Stimulated activated CD4-positive, alpha-beta T cell treated with anti-CD3 and anti-CD28 coated beads, Interleukin-1b, Interleukin-23, amount 100 ng/mL, for 4 hours (primary cell): ENCODE results near the gene STIM2.
"Not testable (repeated sequence)": the region's sequence is repeated elsewhere in the genome, so short reads cannot be mapped to it uniquely, and the experiment has no call there.

Source experiments
- DNase-seq, 2 donors: peaks; one replicate each; pipeline ENCODE4 v3.0.0-alpha.2; 2020; ENCODE audit warnings: low read depth in 2 of 2

STIM2 gene

GRCh38 chr4:27001398-27002164 lies 140.9 kb downstream of the STIM2 start:
- DNase-seq = no peak

- DNase-seq = no peak
These were observed 143.0 kb downstream of the STIM2 start for GRCh38 chr4:27003642-27004113.

GRCh38 chr4:27005501-27005900 lies 144.9 kb downstream of the STIM2 start:
- DNase-seq = no peak

- DNase-seq = no peak
These were observed 145.4 kb downstream of the STIM2 start for GRCh38 chr4:27005905-27006590.

DNA sequence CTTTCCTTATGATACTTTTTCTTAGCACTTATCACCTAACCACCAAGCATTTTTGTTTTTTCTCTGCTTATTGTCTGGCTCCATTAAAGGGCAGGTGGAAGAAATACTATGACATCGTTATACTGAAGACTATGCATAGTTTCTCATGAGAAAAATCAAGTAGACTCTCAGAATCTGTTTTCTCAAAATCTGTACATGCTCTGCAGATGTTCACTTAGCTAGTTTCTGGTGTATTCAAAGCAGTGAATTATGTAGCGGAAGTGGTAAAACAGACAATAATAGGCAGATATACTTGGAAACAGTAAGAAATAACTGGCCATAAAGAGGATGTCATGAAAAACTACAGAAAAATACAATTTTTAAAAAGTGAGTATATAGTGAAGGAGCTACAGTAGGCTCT lies 146.0 kb downstream of the STIM2 start:
- no peak for DNase-seq

GRCh38 chr4:27007507-27007906 lies 146.9 kb downstream of the STIM2 start:
- no peak for DNase-seq

- no peak for DNase-seq
These were observed 148.0 kb downstream of the STIM2 start for GRCh38 chr4:27008679-27009078.

DNA sequence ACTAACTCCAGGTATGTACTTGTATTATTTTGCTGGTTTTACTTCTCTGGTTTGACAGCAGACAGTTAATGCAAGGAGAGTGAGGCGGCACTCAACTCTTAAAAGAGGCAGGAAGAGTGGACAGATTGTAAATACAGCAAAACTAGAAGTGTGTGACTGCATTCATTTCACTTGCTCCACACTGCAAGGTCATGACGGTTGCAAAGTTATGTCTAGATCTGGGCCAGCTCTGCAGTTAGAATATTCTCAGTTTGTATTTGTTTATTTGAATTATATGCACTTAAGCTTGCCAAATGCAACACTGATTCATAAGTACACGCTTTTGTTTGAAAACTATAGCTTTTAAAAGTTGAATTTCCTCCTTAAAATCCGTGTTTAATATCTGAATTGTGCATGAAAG lies 148.9 kb downstream of the STIM2 start:
- DNase-seq = no peak

GRCh38 chr4:27010334-27010940 lies 149.8 kb downstream of the STIM2 start:
- peak; percentile 44 to 47 for DNase-seq

DNA sequence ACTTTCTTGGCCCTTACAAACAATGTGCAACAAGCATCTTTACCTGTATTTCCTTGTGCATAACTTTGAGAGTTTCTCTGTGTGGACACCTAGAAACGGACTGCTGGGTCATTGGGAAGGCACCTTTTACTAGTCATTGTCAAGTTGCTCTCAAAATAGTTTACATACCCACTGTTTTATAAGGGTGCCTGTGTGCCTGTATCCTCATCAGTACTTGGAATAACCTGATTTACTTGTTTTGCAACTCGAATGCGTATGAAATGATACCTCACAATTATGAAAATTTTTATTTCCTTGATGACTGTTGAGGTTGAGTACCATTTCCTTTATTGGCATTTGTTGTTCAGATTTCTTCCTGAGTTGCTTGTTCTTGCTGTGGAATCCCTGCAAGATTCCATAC lies 150.8 kb downstream of the STIM2 start:
- no peak for DNase-seq

DNA sequence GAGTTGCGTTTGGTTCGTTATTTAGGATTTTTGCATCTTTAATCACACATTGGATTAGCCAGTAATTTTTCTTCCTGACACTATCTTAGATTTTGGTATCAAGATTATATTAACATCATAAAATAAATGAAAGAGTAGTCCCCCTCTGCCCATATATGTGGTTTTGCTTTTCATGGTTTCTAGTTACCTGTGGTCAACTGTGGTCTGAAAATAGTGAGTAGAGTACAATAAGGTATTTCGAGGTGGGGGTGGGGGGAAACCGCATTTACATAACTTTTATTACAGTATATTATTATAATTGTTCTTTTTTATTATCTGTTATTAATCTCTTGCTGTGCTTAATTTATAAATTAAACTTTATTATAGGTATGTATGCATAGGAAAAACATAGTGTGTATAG lies 152.4 kb downstream of the STIM2 start:
- DNase-seq = no peak

GRCh38 chr4:27016551-27016950 lies 155.9 kb downstream of the STIM2 start:
- DNase-seq = no peak

DNA sequence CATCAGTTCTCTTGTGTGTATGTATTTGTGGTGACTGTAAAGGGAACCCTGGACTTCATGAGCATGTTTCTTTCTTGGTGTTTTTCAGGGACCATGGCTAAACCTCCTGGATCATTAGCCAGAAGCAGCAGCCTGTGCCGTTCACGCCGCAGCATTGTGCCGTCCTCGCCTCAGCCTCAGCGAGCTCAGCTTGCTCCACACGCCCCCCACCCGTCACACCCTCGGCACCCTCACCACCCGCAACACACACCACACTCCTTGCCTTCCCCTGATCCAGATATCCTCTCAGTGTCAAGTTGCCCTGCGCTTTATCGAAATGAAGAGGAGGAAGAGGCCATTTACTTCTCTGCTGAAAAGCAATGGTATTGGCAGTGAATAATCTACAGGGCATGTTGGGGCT lies 157.0 kb downstream of the STIM2 start:
- no peak for DNase-seq

GRCh38 chr4:27018076-27018475 lies 157.4 kb downstream of the STIM2 start:
- no peak for DNase-seq

- DNase-seq = no peak
These were observed 158.3 kb downstream of the STIM2 start for GRCh38 chr4:27018910-27019309.

GRCh38 chr4:27019766-27020165 lies 159.1 kb downstream of the STIM2 start:
- no peak for DNase-seq

DNA sequence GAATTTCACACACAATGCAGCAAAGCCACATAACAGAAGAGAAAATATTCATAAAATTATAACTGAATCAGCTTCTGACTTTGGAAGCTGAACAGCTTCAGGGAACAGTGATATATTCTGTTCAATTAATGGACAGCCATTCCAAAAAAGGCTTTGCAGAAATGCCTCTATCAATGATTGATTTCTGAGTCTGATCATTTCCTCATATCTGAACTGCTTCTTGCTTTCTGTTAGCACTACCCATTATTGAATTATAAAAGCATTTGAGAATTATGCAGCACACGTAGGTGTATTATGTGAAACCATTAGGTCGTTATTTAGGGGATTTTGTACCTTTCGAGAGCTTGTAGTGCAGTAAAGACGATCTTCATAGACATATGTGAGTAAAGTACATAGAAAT lies 159.6 kb downstream of the STIM2 start:
- no peak for DNase-seq

- DNase-seq = no peak
These were observed 160.0 kb downstream of the STIM2 start for GRCh38 chr4:27020603-27021002.

DNA sequence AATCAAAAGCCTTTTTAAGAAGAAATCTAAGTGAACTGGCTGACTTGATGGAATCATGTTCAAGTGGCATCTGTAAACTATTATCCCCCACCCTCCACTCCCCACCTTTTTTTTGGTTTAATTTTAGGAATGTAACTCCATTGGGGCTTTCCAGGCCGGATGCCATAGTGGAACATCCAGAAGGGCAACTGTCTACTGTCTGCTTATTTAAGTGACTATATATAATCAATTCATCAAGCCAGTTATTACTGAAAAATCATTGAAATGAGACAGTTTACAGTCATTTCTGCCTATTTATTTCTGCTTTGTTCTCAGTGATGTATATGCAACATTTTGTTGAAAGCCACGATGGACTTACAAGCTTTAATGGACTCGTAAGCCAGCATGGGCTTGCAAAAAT lies 162.3 kb downstream of the STIM2 start:
- DNase-seq = no peak

DNA sequence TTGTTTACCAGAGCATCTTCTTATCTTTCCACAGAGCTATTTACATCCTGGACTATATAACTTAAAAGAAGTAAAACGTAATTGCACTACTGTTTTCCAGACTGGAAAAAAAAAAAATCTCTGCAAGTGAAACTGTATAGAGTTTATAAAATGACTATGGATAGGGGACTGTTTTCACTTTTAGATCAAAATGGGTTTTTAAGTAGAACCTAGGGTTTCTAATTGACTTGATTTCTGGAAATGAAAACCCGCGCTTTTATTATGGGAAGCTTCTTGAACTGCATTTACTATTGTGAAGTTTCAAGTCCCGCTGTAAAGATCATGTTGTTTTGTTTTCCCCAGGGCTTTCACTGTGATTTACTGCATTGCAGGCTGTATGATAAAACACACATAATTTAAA lies 162.7 kb downstream of the STIM2 start:
- DNase-seq = no peak

DNA sequence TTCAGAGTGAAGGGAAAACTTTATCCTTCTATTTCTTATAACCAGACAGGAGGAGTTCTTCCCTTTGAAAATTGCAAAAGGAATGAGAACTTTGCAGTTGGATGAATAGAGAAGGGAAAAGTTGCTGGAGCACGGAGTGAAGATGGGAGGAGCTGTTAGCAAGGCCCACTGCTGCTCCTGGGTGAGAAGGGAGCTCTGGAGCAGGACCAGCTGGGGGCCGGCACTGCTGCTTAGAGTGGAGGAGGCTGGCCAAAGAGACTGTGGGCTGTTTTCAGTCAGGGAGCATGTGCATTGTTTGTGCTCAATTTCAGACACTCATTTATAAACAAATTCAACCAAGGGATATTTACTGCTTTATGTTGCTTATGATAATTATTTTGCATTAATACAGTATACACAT lies 164.2 kb downstream of the STIM2 start:
- DNase-seq = no peak

GRCh38 chr4:27027428-27027827 lies 166.8 kb downstream of the STIM2 start:
- no peak for DNase-seq

DNA sequence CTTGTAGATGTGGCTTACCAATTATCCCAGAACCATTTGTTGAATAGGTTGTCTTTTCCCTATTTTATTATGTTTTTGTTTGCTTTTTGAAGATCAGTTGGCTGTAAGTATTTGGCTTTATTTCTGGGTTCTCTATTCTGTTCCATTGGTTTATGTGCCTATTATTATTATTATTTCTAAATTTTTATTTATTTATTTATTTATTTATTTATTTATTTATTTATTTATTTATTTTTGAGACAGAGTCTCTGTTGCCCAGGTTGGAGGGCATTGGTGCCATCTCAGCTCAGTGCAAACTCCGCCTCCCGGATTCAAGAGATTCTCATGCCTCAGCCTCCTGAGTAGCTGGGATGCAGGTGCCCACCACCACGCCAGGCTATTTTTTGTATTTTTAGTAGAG lies 174.5 kb downstream of the STIM2 start:
- DNase-seq = not testable (repeated sequence)
